GM18861 (cell line): ENCODE data around the gene WDR4.
"Not testable (repeated sequence)": the region's sequence is repeated elsewhere in the genome, so short reads cannot be mapped to it uniquely, and the experiment has no call there.

Experiments used
- ATAC-seq: cut with Tn5 transposase; IDR thresholded peaks from one replicate; pipeline ENCODE4 v1.9.1; 2021; ENCODE audit not compliant: unreplicated experiment

The WDR4 gene

GRCh38 chr21:42853621-42854020, 25.7 kb downstream of the WDR4 start:
- no peak for ATAC-seq

GRCh38 chr21:42852925-42853570, 26.3 kb downstream of the WDR4 start:
- ATAC-seq: no peak

- no peak for ATAC-seq
Measured at GRCh38 chr21:42851812-42852665, 27.3 kb downstream of the WDR4 start.

GRCh38 chr21:42850866-42851391, 28.4 kb downstream of the WDR4 start:
- no peak for ATAC-seq

GRCh38 chr21:42850463-42850862, 28.9 kb downstream of the WDR4 start:
- no peak for ATAC-seq

GRCh38 chr21:42849759-42850412, 29.5 kb downstream of the WDR4 start:
- no peak for ATAC-seq

GRCh38 chr21:42848932-42849758, 30.2 kb downstream of the WDR4 start:
- no peak for ATAC-seq

- ATAC-seq: not testable (repeated sequence)
Measured at GRCh38 chr21:42848144-42848931, 31.0 kb downstream of the WDR4 start.

GRCh38 chr21:42847726-42848125, 31.6 kb downstream of the WDR4 start:
- no peak for ATAC-seq

- ATAC-seq: no peak
Measured at GRCh38 chr21:42847051-42847707, 32.2 kb downstream of the WDR4 start.

GRCh38 chr21:42846221-42846620, 33.1 kb downstream of the WDR4 start:
- ATAC-seq: no peak

- ATAC-seq: no peak
Measured at GRCh38 chr21:42845296-42845965, 33.9 kb downstream of the WDR4 start.

GRCh38 chr21:42844411-42845113, 34.8 kb downstream of the WDR4 start:
- no peak for ATAC-seq

GRCh38 chr21:42843056-42843455, 36.3 kb downstream of the WDR4 start:
- no peak for ATAC-seq

- ATAC-seq: not testable (repeated sequence)
Measured at GRCh38 chr21:42841916-42842655, 37.3 kb downstream of the WDR4 start.

GRCh38 chr21:42841156-42841915, 38.0 kb downstream of the WDR4 start:
- ATAC-seq: no peak
